Prostate gland (tissue), 2 donors: Measurements from ENCODE around the gene DCP1A. TPM values are rescaled to one million over a fixed set of nuclear protein-coding genes. Genes with fewer than 3 reads are reported as not detected.
"Not testable (repeated sequence)": the region's sequence is repeated elsewhere in the genome, so short reads cannot be mapped to it uniquely, and the experiment has no call there.

Source experiments
- DNase-seq: peaks from one replicate; pipeline ENCODE4 v3.0.0-alpha.2; 2019; ENCODE audit warnings: low spot score
- H3K27ac ChIP-seq, 2 donors: fragments of 200-600 bp; sonication (generic); 2 replicates each; pipeline ENCODE4 v1.5.1; 2017 to 2019
- H3K27me3 ChIP-seq: fragments of 200-600 bp; sonication (generic); replicated peaks from 2 replicates; pipeline ENCODE4 v1.5.1; 2019; ENCODE audit not compliant: insufficient read depth
- H3K36me3 ChIP-seq, 2 donors: fragments of 200-600 bp; sonication (generic); 1 replicate in 1 of 2; 2 replicates in 1 of 2; pipeline versions ENCODE4 v1.5.1 to v1.8.1; 2017 to 2019
- H3K4me1 ChIP-seq: fragments of 200-600 bp; sonication (generic); replicated peaks from 2 replicates; pipeline ENCODE4 v1.5.1; 2019
- H3K4me3 ChIP-seq, 2 donors: fragments of 200-600 bp; sonication (generic); 2 replicates each; pipeline ENCODE4 v1.5.1; 2017 to 2019
- H3K9me3 ChIP-seq: fragments of 200-600 bp; sonication (generic); 2 replicates; pipeline ENCODE4 v1.5.1; 2017
- POLR2A ChIP-seq: fragments of 450-650 bp; IDR thresholded peaks from one replicate; pipeline ENCODE4 v1.6.1; 2016; ENCODE audit warnings: antibody characterized with exemption, mild to moderate bottlenecking
- POLR2AphosphoS5 ChIP-seq: sonication (generic); formaldehyde crosslinking; IDR thresholded peaks from one replicate; pipeline ENCODE4 v1.6.1; 2017; ENCODE audit warnings: antibody characterized with exemption
- WGBS: methylation state at CpG from one replicate; pipeline ENCODE4 v1.1.5; 2018; 5-methylcytosine and 5-hydroxymethylcytosine counted together
- intact Hi-C: fragments of 100-400 bp; cut with DNase I; formaldehyde crosslinking; loops from one replicate; pipeline ENCODE4 v1.14.2; 2022
- total RNA-seq, 2 donors: library from RNA; depleted of rRNA; stranded (reverse); fragments of >200 nt; gene quantifications; one replicate each; pipeline ENCODE4 v1.1.0, GENCODE V29; 2016
- TF ChIP-seq, protein P1 (sequence below), 4 experiments: fragments of 200-600 bp in 2 of 4; fragments of 450-650 bp in 2 of 4; sonication (generic) in 2 of 4; IDR thresholded peaks; 1 replicate in 3 of 4; 2 replicates in 1 of 4; pipeline ENCODE4 v1.5.1; 2016 to 2019; ENCODE audit warnings: antibody characterized with exemption in 4 of 4, mild to moderate bottlenecking in 2 of 4, moderate library complexity in 2 of 4

Gene DCP1A
- total RNA-seq, 2 donors from 2014 or later, result 13.0 to 33.0 TPM

DNA sequence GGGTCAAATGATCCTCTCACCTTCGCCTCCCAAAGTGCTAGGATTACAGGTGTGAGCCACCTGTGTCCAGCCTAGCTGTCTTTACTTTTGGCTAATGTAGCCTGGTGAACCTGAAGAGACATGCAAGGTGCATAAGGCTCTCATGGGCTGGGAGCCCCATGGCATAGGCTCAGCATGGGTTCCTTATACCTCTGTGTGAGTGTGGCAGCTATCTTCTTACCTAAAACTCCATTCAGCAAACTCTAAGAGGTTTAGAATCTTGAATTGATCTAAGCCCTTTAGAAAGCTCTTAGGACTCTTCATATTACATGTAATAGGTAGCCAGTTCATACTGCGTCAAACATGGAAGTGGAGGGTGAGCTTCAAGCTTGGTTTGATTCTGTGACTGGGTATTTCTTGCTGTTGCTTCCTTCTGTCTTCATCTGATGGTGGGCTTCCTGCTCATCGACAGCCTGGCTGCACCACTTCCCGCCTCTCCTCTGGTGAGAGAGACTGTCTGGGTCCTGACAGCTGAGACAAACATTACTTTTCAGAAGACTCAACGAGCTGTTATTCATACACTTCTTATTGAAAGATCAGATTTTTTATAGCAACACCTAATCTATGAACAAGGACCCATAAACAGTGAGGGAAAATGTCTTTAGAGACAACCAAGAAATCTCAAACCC is 72.3 kb downstream of the DCP1A start:
- Histone ChIP-seq H3K27me3 (no peaks in the 10 kb centered on the region), H3K27ac (no peak overlapping the region), H3K4me3 (no peak overlapping the region), H3K9me3 (no peaks in the 10 kb centered on the region), H3K36me3 (no peaks in the 10 kb centered on the region), H3K4me1 (peaks cover 6% of the 10 kb centered on the region)
- no peak for DNase-seq
- TF ChIP-seq, protein P1, sequence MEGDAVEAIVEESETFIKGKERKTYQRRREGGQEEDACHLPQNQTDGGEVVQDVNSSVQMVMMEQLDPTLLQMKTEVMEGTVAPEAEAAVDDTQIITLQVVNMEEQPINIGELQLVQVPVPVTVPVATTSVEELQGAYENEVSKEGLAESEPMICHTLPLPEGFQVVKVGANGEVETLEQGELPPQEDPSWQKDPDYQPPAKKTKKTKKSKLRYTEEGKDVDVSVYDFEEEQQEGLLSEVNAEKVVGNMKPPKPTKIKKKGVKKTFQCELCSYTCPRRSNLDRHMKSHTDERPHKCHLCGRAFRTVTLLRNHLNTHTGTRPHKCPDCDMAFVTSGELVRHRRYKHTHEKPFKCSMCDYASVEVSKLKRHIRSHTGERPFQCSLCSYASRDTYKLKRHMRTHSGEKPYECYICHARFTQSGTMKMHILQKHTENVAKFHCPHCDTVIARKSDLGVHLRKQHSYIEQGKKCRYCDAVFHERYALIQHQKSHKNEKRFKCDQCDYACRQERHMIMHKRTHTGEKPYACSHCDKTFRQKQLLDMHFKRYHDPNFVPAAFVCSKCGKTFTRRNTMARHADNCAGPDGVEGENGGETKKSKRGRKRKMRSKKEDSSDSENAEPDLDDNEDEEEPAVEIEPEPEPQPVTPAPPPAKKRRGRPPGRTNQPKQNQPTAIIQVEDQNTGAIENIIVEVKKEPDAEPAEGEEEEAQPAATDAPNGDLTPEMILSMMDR (IDR thresholded peaks at IDR 0.05), result no peak
- TF ChIP-seq POLR2A (no peak), POLR2AphosphoS5 (no peak)
- intact Hi-C loops, result no loop called here
- WGBS, result 54% methylated on average over 5 of the region's 5 CpGs

DNA sequence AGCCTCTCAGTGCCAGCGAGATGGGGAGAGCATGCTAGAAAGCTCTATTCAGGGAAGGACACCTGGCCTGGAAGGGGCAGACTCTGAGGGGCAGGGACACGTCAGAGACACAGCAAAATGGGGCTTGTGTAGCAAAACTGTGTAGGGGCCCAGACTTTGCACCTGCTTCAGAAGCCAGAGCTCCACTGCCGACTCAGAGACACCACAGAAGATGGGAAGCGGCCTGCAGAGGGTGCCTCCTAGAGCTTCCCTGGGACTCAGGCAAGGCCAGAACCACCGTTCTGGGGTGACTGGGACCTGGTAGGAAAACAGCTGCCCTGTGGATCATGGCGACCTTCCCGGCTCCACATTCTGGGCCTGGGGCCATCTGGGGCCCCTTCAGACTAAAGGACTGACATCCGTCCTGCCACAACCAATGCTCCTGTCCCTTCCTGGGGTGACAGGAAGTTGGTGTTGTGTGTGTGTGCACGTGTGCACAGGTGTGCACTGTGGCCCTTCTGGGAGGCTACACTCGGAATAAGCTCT is 74.1 kb downstream of the DCP1A start:
- Histone ChIP-seq H3K4me3 (no peak overlapping the region), H3K4me1 (peaks cover 11% of the 10 kb centered on the region), H3K36me3 (no peaks in the 10 kb centered on the region), H3K27ac (no peak overlapping the region), H3K27me3 (no peaks in the 10 kb centered on the region), H3K9me3 (no peaks in the 10 kb centered on the region)
- 80% methylated on average over 9 of the region's 10 CpGs for WGBS
- intact Hi-C loops, result no loop called here
- DNase-seq, result no peak
- TF ChIP-seq, protein P1 (IDR thresholded peaks at IDR 0.05), result no peak
- TF ChIP-seq POLR2AphosphoS5 (no peak), POLR2A (no peak)

DNA sequence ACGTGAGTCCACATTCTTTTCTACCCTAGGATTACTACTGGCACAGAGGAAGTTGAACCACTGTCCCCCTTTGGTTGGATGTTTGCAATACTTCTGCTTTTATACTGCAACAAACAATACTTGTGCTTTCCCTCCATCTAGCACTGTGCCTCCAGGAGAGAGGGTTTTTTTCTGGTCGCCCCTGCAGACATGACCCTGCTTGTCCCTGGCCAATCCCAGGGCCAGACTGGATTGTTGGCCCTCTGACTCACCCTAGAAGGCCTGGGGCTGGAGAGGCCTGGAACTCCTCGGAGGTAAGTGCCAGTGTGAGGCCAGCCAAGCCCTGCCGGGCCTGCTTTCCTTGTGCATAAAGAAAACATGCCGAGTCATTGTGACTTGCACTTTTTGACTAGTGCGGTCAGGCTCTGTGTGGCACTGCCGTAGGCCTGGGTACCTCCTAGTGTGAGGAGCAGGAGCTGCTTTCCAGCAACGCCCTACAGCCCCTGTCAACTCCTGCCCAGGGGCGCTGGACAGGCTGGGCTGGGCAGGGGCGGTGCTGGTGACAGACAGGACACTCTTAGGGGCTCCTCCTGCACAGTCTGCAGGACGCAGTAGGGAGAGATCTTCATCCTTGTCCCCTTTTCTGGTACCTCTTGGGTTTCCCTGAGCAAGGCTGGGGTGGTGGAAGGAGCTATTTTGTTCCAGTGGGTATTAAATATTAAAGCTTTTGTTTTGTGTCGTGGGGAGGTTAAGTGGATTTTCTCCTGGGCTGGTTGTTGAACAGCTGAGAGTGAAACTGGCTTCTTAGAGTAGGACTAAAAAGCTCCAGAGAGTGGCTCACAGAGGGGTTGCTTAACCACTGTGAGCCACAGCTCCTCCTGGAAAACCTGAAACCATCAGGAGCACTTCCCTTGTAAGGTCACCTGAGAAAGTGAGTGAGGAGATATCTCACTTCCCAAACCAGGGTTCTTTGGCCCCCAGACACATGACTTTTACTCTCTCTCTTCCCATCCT is 77.2 kb downstream of the DCP1A start:
- H3K4me3 ChIP-seq, result no peak overlapping the region
- H3K4me1 ChIP-seq, result peaks cover 11% of the 10 kb centered on the region
- no peaks in the 10 kb centered on the region for H3K27me3 ChIP-seq
- intact Hi-C loops, result no loop called here
- peak overlapping the region; percentile 70 to 75 for H3K27ac ChIP-seq
- TF ChIP-seq POLR2A, result no peak
- peak; percentile 94 for TF ChIP-seq POLR2AphosphoS5
- TF ChIP-seq, protein P1 (IDR thresholded peaks at IDR 0.05), result peak in 3 of 4 experiments; percentile 7 to 36 (median 21)
- peak; percentile 97 for DNase-seq
- no peaks in the 10 kb centered on the region for H3K9me3 ChIP-seq
- no peaks in the 10 kb centered on the region for H3K36me3 ChIP-seq
- WGBS, result 17% methylated on average over 12 of the region's 12 CpGs

DNA sequence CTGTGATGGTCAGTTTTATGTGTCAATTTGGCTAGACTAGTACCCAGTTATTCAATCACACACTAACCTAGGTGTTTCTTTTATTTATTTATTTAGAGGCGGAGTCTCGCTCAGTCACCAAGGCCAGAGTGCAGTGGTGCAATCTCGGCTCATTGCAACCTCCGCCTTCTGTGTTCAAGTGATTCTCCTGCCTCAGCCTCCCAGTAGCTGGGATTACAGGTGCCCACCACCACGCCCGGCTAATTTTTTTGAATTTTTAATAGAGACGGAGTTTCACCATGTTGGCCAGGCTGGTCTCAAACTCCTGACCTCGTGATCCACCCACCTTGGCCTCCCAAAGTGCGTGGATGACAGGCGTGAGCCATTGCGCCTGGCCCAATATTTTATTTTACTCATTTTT is 78.2 kb downstream of the DCP1A start:
- 98% methylated on average over 11 of the region's 11 CpGs for WGBS
- peaks cover 11% of the 10 kb centered on the region for H3K4me1 ChIP-seq

DNA sequence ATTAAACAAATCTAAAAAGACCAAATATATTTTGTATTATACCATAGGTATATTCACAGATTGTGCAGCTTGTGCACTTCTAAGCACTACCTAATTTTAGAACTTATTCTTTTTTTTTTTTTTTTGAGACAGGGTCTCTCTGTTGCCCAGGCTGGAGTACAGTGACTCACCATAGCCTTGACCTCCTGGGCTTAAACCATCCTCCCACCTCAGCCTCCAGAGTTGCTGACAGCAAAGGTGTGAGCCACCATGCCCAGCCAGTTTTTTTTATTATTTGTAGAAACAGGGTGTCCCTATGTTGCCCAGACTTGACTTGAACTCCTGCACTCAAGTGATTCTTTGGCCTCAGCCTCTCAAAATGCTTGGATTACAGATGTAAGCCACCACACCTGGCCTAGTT is 79.6 kb downstream of the DCP1A start:
- no peak for DNase-seq
- Histone ChIP-seq H3K27me3 (no peaks in the 10 kb centered on the region), H3K36me3 (no peaks in the 10 kb centered on the region), H3K9me3 (no peaks in the 10 kb centered on the region), H3K27ac (no peak overlapping the region), H3K4me3 (no peak overlapping the region), H3K4me1 (peaks cover 11% of the 10 kb centered on the region)
- TF ChIP-seq POLR2AphosphoS5 (no peak), POLR2A (no peak)
- TF ChIP-seq, protein P1 (IDR thresholded peaks at IDR 0.05), result no peak
- intact Hi-C loops, result no loop called here

More for the DNA sequence above, 78.2 kb downstream of the DCP1A start:
- H3K9me3 ChIP-seq, DNase-seq, H3K27me3 ChIP-seq, intact Hi-C loops, H3K36me3 ChIP-seq, H3K4me3 ChIP-seq: not testable (repeated sequence)
- H3K27ac ChIP-seq, result peak overlapping the region; percentile 70 to 75
